HG03432 (cell line): ENCODE data around the gene CELA1.
"Not testable (repeated sequence)": the region's sequence is repeated elsewhere in the genome, so short reads cannot be mapped to it uniquely, and the experiment has no call there.

ENCODE experiments used
- ATAC-seq: cut with Tn5 transposase; IDR thresholded peaks from one replicate; pipeline ENCODE4 v1.9.1; 2021; ENCODE audit warnings: mild to moderate bottlenecking, moderate library complexity; ENCODE audit not compliant: unreplicated experiment

CELA1 gene

DNA sequence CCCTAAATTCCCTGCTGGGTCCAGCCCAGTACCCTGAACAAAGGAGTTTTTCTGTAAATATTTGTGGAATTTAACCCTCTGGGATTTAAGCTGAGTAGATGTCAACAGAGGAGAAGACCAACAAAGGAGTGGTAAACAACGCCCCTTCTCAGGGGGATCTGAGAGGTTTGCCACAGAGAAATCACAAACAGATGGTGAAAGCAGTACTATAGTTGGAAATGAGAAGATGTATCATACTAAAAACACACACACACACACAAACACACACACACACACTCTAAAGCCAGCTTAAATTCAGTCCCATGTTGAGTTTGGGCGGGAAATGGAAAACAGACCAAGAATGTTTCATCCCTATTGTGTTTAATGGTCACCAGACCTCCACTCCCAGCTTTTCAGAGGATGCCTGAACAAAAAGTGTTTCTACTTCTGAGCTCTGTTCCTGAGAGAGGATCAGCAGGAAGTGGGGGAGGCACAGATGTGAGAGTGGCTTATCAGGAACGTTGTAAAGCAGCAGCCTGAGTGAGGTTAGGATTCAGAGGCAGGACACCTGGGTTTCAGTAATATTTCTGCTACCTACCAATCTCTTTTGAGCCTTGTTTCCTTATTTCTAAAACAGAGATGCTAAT, 25.7 kb downstream of the CELA1 start:
- ATAC-seq: no peak

DNA sequence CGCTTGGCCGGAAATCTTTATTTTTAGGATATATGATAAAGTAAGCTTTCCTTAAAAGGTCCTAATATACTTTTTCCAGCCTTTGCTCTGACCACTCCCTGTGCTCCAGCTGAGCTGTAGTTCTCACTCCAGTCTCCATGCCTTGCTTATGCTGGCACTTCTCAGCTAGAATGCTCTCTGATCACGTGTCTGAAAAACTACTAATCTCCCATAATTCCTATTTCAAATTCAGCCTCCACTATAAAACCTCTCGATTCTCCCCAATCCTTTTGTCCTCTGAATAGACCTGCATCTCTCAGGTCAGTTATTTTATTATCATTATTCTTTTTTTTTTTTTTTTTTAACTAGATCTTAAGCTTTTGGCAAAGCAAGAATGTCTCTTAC, 26.2 kb downstream of the CELA1 start:
- ATAC-seq: no peak

DNA sequence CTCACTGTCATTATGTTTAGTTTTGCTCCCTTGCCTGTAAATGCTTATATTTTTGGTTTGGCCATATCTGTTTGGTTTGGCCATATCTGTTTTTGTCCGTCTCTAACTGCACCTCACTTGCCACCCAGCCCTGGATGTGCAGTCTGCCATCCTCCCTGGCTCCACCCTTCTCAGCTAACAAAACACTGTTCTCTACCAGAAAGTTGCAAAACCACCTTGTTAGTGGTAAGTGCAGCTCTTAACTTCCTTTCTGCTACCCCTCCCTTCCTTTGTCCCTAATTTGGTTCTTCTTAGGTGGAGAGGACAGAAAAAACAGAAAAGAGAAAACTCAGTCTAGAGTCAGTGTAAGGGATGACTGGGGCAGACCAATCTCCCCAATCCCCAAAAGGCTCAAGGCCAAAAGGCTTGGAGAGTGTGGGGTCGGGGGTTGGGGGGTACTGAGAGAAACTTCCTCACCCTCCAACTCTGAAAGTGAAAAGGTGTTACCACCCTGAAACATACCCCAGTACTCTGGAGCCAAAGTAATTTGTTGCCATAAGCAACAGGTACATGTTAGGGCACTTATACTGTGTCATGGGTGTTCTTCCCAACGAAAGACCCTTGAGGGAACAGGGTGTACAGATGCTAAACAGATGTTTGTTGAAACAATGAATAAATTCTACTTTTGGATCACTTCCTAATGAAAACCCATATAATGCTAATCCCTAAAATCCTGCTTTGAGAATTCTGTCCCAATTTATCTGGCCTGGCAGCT, 27.5 kb downstream of the CELA1 start:
- peak; percentile 42 for ATAC-seq

- not testable (repeated sequence) for ATAC-seq
Observed at GRCh38 chr12:51318057-51318806, 28.2 kb downstream of the CELA1 start.

DNA sequence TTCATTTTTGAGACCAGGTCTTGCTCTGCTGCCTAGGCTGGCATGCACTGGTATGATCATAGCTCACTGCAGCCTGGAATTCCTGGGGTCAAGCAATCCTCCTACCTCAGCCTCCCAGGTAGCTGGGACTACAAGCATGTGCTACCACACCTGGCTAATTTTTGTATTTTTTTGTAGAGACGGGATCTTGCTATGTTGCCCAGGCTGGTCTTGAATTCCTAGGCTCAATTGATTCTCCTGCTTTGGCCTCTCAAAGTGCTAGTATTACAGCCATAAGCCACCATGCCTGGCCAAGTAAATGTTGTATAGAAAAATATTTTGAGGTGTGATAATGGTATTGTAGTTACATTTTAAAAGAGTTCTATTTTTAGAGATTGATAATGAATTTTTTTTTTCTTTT, 35.1 kb downstream of the CELA1 start:
- no peak for ATAC-seq

DNA sequence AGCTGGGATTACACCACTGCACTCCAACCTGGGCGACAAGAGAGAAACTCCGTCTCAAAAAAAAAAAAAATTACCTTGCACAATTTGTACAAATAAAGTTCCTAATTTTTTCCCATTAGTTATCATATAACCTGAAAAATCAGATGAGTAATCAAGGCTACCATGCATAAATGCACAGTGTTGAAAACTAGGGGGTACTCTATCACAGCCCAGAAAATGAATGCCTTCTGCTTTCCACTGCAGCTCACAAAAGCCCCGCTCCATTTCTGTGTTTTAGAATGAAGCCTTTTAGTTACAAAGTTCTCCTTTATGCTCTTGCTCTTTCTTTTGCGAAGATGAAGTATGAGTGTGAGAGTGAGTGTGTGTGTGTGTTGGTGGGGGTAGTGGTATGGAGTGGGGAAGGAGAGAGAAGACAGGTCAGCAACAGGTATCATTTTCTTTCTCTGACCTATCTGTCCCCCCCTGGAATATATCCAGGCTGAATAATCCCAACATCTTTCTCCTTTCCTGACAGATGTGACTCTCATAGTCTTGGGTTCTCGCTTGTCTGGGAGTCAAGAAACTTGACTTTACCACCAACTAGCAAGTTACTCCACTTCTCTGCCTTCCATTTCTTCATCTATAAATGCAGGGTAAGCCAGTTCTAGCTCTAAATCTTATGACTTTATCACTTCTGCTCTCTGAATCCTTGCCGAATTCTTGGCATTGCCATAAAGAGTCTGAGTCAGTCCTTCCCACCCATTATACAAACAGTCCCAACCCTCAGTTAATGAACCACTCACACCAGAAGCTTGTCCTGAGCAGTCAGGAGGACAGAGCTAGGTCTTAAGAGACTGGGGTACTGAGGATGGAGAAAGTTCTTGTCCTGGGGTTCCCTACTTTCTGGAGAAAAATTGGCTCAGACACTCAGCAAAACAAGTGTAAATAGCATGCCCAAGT, 38.6 kb downstream of the CELA1 start:
- no peak for ATAC-seq

DNA sequence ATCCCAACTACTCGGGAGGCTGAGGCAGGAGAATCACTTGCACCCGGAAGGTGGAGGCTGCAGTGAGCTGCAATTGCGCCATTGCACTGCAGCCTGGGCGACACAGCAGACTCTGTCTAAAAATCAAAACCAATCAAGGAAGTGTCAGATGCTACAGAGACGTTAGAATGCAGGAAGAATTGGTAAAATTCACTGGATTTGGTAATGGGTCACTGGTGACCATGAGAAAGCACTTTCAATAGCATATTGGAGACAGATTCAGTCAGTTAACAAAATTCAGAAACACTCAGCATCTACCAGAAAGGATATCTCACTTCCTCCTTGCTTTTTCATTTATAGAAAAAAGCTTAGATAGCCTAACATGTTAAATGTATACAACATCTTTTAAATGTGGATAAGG, 40.0 kb downstream of the CELA1 start:
- no peak for ATAC-seq

DNA sequence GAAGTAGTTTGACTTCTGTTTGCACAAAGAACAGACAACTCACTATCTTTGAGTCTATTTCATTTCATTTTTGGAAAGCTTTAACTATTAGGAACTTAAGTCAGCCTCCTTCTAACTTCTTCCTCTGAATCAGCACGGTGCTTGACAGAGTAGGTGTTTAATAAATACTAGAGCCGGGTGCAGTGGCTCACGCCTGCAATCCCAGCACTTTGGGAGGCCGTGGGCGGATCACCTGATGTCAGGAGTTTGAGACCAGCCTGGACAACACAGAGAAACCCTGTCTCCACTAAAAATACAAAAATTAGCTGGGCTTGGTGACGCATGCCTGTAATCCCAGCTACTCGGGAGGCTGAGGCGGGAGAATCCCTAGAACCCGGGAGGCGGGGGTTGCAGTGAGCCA, 45.7 kb downstream of the CELA1 start:
- ATAC-seq: not testable (repeated sequence)

- ATAC-seq: no peak
Observed at GRCh38 chr12:51295651-51296050, 50.8 kb downstream of the CELA1 start.

GRCh38 chr12:51294097-51294496, 52.4 kb downstream of the CELA1 start:
- not testable (repeated sequence) for ATAC-seq

GRCh38 chr12:51293696-51294095, 52.8 kb downstream of the CELA1 start:
- ATAC-seq: no peak

DNA sequence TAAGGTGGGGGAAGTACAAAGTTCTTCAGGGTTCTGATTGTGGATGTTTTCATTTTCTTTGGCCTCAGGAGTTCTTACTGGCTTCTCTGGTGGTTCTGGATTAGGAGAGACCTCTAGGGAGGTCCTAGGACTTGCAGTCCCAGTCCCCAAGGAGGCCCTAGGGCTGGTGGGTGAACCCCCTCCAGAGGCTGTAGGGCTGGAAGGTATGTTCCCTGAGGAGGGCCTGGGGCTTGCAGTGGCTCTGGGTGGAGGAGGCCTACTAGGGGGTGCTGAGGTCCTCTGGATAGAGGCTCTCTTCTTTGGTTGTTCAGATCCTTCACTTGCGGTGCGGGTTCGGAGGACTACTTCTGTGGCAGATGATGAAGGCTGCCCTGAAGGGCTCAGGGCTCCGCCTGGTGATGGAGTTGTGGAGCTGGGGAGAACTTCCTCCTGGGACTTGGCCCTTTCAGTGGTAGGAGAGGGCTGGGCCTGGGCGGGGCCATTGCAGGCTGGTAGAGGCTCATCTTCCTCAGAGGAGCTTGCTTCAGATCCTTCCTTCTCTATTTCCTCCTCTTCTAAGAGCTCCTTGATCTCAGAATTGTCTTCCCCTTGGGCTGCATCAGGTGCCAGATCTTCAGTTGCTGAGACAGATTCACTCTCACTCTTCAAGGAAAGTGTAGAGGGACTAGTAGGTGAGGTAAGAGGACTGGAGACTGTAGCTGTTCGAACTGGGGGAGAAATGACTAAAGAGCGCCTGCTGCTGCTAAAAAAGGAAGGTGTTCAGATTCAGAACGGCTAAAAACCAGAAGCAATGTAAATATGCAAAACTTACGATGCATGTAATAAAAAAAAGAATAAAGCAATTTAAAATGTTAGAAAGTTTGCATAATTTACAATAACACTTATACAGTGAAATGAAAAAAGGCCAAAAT, 54.6 kb downstream of the CELA1 start:
- not testable (repeated sequence) for ATAC-seq

DNA sequence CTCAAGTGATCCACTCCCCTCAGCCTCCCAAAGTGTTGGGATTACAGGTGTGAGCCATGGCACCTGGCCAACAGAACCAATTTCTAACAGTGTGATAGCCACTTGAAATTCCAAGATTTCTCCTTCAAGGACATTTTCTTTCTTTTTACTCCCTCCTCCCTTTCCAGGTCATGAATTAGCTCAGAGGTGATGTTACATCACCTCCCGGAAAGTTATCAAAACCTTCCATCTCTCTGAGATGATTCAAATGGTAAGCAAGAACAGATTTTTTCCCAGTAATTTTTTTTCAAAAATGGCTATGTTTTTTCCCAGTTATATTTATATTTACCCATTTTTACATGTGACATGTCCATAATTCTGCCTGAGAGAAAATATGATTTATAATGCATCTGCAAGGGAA, 60.6 kb downstream of the CELA1 start:
- ATAC-seq: no peak

GRCh38 chr12:51281202-51281924, 65.1 kb downstream of the CELA1 start:
- ATAC-seq: no peak
